ENCODE results near the gene TNK2. TPM values are rescaled to one million over a fixed set of nuclear protein-coding genes. Genes with fewer than 3 reads are reported as not detected.
"Not testable (repeated sequence)": the region's sequence is repeated elsewhere in the genome, so short reads cannot be mapped to it uniquely, and the experiment has no call there.

The TNK2 gene
- total RNA-seq, 6 experiments from 2014 or later = 12.6 to 52.5 (median 25.3) TPM

DNA sequence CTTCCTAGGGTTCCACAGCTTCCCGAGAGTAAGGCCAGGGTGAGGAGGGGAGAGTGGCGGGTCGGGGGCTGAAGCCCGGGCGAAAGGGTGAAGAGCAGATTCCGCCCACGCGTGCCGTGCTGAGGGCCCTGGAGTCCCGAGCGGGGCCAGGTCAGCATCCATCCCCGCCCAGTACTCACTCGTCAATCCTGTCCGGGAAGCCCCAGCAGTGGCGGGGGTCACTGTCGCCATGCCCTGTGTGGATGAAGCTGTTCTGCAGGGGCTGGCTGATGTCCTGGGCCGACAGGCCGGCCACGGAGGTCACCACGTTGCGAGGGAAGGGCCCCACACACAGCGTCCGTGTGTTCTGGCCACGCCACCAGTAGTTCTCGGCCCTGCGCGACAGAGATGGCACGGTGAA, 36.3 kb downstream of the TNK2 start:
- Histone ChIP-seq H3K4me3 (no peak overlapping the region), H3K9me3 (no peaks in the 10 kb centered on the region), H3K27me3 (no peaks in the 10 kb centered on the region), H3K27ac (no peak overlapping the region), H3K4me1 (no peaks in the 10 kb centered on the region), H3K36me3 (peaks cover 0 to 7% (median 0%) of the 10 kb centered on the region in 4 donors)
- TF ChIP-seq POLR2A (IDR thresholded peaks at IDR 0.05) = no peak
- TF ChIP-seq, protein P1, sequence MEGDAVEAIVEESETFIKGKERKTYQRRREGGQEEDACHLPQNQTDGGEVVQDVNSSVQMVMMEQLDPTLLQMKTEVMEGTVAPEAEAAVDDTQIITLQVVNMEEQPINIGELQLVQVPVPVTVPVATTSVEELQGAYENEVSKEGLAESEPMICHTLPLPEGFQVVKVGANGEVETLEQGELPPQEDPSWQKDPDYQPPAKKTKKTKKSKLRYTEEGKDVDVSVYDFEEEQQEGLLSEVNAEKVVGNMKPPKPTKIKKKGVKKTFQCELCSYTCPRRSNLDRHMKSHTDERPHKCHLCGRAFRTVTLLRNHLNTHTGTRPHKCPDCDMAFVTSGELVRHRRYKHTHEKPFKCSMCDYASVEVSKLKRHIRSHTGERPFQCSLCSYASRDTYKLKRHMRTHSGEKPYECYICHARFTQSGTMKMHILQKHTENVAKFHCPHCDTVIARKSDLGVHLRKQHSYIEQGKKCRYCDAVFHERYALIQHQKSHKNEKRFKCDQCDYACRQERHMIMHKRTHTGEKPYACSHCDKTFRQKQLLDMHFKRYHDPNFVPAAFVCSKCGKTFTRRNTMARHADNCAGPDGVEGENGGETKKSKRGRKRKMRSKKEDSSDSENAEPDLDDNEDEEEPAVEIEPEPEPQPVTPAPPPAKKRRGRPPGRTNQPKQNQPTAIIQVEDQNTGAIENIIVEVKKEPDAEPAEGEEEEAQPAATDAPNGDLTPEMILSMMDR (IDR thresholded peaks at IDR 0.05) = no peak
- DNase-seq = no peak
- WGBS (ENCODE audit: insufficient coverage, low coverage, low lambda C conversion rate, missing lambda C conversion rate) = no CpG with 5 or more reads among the region's 28 CpGs
- intact Hi-C loops (cut with DNase I) = no loop called here
- no peak for ATAC-seq

DNA sequence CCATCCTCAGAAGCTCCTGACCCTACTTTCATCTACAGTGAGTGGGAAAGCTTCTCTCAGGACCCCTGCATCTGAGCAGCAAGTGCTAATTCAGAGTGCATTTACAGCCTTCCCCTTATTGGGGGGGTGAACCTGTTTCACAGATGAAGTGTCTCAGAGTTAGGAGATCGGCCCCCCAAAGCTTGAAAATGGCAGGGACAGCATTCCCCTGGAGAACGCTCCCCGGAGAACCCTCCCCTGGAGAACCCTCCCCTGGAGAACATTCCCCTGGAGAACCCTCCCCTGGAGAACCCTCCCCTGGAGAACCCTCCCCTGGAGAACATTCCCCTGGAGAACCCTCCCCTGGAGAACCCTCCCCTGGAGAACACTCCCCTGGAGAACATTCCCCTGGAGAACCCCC, 36.7 kb downstream of the TNK2 start:
- H3K4me1 ChIP-seq; H3K36me3 ChIP-seq; DNase-seq; H3K9me3 ChIP-seq; intact Hi-C loops (cut with DNase I); ATAC-seq; H3K4me3 ChIP-seq; H3K27me3 ChIP-seq; H3K27ac ChIP-seq: not testable (repeated sequence)
- no CpG with 5 or more reads among the region's 3 CpGs for WGBS (ENCODE audit: insufficient coverage, low coverage, low lambda C conversion rate, missing lambda C conversion rate)

DNA sequence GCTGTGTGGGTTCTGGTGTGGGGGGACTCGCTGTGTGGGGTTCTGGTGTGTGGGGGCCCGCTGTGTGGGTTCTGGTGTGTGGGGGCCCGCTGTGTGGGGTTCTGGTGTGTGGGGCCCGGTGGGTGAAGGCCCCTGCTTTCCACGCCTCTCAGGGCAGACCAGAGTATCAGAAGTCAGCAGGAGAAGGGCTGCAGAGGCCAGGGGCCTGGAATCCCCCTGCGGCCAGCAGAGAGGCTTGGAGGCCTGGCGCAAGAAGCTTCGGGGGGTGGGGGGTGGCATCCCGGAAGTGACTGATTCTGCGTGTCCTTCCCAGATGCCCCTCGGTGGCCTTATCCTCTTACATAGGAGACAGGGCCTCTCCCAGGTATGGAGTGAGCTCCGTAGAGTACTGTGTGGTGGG, 37.4 kb downstream of the TNK2 start:
- no peak overlapping the region for H3K4me3 ChIP-seq
- H3K27me3 ChIP-seq = no peaks in the 10 kb centered on the region
- no CpG with 5 or more reads among the region's 12 CpGs for WGBS (ENCODE audit: insufficient coverage, low coverage, low lambda C conversion rate, missing lambda C conversion rate)
- TF ChIP-seq, protein P1 (IDR thresholded peaks at IDR 0.05) = no peak
- TF ChIP-seq POLR2A (IDR thresholded peaks at IDR 0.05) = no peak
- peaks cover 0 to 7% (median 2%) of the 10 kb centered on the region in 4 donors for H3K36me3 ChIP-seq
- intact Hi-C loops (cut with DNase I) = no loop called here
- H3K4me1 ChIP-seq = no peaks in the 10 kb centered on the region
- ATAC-seq (no peak), DNase-seq (no peak)
- H3K27ac ChIP-seq = no peak overlapping the region
- no peaks in the 10 kb centered on the region for H3K9me3 ChIP-seq

DNA sequence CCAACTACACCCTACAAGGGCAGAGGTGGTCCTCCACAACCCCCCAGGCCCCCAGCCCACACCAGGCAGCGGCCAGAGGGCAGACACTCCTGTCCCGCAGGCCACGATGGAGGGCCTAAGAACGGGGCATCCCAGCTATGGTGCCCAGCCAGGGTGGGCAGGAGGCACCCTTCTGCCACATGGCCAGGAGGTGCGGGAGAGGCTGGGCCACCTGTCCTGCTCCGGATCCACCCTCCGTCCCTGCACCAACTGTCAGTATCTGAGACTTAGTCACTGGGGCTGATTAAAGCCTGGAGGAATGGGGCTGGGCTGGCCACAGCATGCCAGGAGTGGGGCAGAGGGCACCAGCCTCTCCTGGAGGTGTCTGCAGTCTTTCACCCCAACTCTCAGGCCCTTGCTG, 37.9 kb downstream of the TNK2 start:
- no peak overlapping the region for H3K4me3 ChIP-seq
- DNase-seq = no peak
- intact Hi-C loops (cut with DNase I) = no loop called here
- no peak for ATAC-seq
- H3K4me1 ChIP-seq = no peaks in the 10 kb centered on the region
- no peak overlapping the region for H3K27ac ChIP-seq
- WGBS (ENCODE audit: insufficient coverage, low coverage, low lambda C conversion rate, missing lambda C conversion rate) = no CpG with 5 or more reads among the region's 7 CpGs
- H3K9me3 ChIP-seq = no peaks in the 10 kb centered on the region
- H3K36me3 ChIP-seq = peaks cover 0 to 7% (median 2%) of the 10 kb centered on the region in 4 donors
- no peaks in the 10 kb centered on the region for H3K27me3 ChIP-seq
- no peak for TF ChIP-seq POLR2A (IDR thresholded peaks at IDR 0.05)
- TF ChIP-seq, protein P1 (IDR thresholded peaks at IDR 0.05) = no peak

DNA sequence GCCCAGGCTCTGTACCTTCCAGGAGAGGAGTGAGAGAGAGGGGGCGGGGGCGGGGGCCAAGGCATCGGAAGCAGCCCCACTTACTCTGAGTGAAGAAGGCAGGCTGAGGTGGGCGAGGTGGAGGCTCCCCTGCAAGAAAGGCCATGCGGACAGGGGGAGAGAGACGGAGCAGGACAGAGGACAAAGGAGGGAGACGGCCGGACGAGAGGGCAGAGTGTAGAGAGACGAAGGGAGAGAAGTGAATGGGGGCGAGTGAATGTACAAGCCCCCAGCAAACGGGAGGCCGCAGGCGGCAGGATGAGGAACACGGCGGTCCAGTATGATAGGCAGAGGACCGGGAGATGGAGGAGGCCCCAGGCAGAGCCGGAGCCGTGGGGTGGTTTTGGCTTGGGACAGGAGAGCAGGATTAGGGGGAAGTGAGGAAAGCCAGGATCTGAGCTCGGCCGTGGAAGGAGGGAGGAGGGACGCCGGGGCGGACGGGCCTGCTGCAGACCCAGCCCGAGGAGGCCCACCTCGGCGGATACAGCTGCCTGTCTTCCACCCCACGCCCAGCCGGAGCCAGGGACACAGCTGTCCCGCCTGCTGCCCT, 38.8 kb downstream of the TNK2 start:
- H3K9me3 ChIP-seq = no peaks in the 10 kb centered on the region
- 89% methylated on average over 18 of the region's 31 CpGs for WGBS (ENCODE audit: insufficient coverage, low coverage, low lambda C conversion rate, missing lambda C conversion rate)
- peak in 1 of 3 donors; percentile 56 for DNase-seq
- ATAC-seq = no peak
- H3K4me1 ChIP-seq = no peaks in the 10 kb centered on the region
- H3K4me3 ChIP-seq = no peak overlapping the region
- H3K27me3 ChIP-seq = no peaks in the 10 kb centered on the region
- H3K27ac ChIP-seq = no peak overlapping the region
- TF ChIP-seq POLR2A (IDR thresholded peaks at IDR 0.05) = no peak
- TF ChIP-seq, protein P1 (IDR thresholded peaks at IDR 0.05) = no peak
- H3K36me3 ChIP-seq = peaks cover 0 to 7% (median 2%) of the 10 kb centered on the region in 4 donors
- intact Hi-C loops (cut with DNase I) = no loop called here
